Measurements from ENCODE around the gene LIPT2.

The LIPT2 gene

DNA sequence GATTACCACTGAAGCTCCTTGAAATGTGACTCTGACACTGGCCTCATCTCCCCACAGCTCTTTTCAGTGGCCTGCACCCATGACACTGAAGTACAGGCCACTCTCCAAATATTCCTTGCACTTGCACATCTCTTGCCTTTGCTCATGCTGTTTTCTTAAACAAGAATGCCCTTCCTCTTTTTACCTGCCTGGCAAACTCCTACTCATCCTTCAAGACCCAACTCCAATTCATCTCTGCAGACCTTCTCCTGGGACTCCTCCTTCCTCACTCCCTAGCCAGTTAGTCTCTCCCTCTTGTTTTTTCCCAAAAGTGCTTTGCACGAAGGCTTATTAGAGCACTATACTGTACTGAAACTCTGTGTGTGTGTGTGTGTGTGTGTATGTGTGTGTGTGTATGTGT is 28.8 kb downstream of the LIPT2 start:
- no peak for DNase-seq (ENCODE audit: low read depth)

GRCh38 chr11:74463216-74463615 is 30.3 kb downstream of the LIPT2 start:
- DNase-seq (ENCODE audit: low read depth) = no peak

DNA sequence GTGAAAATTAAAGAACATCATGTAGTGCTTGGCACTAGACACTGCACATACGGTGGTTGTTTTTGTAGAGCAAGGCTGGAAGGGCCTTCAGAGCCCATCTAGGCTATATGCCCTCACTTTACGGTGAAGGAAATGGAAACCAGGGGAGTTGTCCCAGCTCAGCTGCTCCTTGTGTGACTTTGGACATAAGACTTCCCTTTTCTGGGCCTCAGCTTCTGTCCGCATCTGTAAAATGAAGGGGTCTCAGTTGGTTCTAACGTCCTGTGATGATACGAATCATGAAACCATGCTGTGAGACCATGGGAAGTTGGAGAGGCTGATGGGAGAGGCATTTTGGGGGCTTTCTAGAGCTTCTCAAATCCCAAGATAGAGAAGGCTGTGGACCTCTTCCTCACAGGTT is 30.9 kb downstream of the LIPT2 start:
- DNase-seq (ENCODE audit: low read depth) = no peak

DNA sequence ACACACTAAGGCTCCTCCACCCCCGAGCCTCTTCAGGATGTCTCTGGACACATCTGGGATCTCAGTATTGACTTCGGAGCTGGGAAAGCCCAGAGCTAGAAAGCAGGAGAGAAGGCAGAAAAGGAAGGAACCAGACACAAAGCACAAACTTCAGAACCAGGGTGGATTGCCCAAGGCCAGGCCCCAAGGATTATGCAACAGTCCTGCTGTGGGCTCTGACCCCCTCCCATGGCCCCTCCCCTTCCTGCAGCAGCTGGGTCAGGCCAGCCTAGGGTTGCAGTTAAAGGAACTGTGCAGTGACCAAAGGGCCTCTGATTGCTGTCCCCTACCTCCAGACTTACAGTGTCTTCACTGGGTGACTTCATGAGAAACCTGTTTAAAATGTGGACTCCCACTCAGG is 31.5 kb downstream of the LIPT2 start:
- no peak for DNase-seq (ENCODE audit: low read depth)

GRCh38 chr11:74460481-74461154 is 32.9 kb downstream of the LIPT2 start:
- no peak for DNase-seq (ENCODE audit: low read depth)

DNA sequence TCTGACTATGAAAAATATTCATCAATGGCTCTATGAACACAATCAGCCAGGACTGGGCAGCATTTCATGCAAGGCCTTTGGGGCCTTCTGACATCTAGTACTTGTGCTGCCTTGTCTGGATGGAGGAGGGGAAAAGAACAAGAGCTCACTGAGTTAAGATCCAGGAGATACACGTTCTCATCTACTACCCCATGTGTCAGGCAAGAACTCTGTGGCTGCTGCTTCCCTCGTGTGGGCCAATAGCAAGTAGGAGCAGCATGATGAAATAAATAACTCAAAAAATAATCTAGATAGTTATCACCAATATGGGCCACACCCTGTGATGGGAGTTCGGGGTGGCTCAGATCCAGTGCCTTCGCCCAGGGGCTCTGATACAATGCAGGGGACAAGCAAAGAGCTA is 33.5 kb downstream of the LIPT2 start:
- DNase-seq (ENCODE audit: low read depth) = no peak

DNA sequence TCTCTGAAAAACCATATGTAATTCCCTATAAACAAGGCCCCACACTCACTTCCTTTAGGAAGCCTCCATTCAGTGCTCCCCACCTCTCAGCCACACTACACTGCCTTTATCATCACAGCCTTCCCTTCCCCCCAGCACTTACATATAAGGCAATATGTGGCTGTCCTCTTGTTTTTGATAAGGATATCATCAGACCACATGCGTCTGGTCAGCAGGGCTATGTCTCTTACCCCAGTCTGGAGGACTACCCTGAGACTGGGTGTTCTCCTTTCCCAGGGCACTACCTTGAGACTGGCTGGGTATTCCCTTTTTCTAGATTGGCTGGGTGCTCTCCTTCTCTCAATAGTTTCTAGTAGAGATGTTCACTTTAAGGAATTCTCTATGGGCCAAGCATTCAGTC is 33.9 kb downstream of the LIPT2 start:
- no peak for DNase-seq (ENCODE audit: low read depth)

DNA sequence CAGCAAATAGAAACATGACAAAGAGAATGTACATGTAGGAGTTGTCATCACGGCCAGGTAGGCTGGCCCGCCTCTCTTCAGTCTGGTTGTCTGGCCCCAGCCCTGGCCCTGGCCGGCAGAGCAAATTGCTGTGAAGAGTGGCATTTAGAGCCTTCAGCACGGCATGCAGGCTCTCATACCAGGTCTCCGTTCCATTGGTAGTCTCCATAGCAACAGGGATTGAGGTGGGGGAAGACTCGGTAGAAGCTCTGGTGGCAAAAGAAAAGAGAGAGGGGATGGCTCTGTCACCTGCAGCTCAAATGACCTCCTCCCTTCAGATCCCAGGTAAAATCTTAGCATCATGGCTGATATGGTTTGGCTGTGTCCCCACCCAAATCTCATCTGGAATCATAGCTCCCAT is 36.2 kb downstream of the LIPT2 start:
- DNase-seq (ENCODE audit: low read depth) = no peak

DNA sequence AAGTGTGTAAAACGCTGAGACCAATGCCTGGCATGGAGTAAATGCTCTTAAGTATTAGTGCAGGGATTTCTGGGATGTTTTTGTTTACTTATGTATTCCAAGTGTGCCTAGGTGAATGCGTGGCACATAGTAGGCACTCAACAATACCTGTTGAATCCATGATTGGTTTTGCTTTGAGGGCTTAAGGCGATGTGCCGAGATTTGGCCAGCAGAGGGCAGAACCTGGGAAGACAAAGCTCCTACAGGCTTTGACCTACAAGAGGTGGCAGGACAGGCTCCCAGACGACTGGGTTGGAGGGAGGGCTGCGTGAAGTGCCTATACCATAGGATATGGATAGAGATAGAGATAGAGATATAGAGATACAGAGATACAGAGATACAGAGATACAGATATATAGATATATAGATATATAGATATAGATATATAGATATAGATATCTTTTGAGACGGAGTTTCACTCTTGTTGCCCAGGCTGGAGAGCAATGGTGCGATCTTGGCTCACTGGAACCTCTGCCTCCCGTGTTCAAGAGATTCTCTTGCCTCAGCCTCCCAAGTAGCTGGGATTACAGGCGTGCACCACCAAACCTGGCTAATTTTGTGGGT is 40.0 kb downstream of the LIPT2 start:
- peak; percentile 54 for DNase-seq (ENCODE audit: low read depth)

DNA sequence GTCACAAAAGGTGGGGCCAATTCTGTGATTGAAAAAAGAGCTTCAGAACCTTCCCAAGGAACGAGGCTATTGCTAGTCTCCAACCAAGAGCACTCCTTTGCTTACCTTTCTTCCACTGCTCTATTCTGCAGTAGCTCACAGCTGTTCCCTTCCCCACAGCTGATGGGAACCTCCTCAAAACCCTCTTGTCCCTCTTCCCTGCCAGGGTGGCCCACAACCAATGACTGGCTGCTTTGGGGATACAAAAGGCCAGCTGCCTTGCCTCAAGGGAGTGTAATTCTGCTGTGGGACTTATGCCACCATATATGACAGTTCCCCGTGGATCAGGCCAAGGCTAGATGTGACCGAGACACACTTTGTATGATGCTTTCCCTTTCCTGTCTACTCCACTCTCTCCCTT is 41.2 kb downstream of the LIPT2 start:
- DNase-seq (ENCODE audit: low read depth) = no peak

DNA sequence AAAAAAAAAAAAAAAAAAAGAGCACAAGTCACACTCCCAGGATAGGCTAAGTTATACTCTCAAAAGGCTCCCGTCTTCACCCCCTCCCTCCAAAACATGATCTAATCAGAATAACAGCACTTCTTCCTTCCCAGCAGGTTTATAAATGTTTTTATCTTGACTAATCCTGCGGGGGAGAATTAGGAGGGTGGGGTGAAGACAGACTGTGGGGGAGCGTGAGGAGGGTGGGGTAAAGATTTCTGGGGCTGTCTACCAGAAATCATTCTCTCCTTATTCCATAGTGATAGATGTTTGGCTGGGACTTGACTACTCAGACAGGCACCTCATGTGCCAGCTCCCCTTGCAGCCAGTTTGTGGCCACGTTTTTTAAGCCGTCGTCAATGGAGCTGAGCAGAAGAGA is 43.2 kb downstream of the LIPT2 start:
- no peak for DNase-seq (ENCODE audit: low read depth)

DNA sequence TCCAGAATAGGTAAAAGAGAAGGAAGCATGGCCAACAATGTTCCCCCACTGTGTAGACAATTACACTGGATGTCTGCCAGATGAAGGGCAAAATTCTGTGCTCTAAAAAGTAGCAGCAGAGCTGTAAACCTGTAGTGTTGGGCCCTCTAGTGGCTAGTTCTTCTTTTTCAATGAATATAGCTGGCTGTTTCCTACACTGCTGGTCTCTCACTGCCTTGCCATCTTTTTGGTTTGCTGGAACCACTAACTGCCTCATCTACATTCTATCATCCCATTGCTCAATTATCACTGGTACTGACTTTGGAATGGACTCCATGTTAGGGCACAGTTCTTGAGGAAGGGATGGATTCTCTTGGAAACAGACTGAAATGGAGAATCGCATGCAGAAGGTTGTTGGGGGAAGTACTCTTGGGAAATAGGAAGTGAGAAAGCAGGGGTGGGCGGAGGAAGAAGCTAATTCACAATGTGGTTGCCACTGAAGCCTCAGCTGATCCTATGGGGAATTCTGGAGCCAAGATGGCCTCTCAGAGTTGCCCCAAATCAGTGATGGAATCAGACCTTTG is 44.1 kb downstream of the LIPT2 start:
- peak; percentile 35 for DNase-seq (ENCODE audit: low read depth)

- DNase-seq (ENCODE audit: low read depth) = no peak
Observed at GRCh38 chr11:74447720-74448119, 45.8 kb downstream of the LIPT2 start.

DNA sequence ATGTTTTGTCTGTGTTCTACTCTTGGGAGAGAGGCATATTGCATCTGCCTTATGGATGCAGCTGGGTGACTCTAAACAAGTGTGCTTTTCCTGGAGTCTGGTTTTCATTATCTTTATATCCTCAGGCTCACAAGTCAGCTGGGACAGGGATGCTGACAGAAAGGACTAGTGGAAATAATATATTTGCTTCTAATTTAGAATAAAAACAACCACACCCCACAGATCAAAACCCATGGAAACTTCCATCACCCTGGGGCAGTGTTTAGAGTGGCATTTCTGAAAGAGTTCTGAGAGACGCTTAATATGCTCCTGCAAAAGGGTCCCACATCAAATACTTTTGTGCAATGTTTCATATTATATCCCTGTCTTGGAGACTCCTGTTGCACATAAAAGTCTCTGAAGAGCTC is 47.0 kb downstream of the LIPT2 start:
- DNase-seq (ENCODE audit: low read depth) = no peak

GRCh38 chr11:74444173-74444826 is 49.2 kb downstream of the LIPT2 start:
- DNase-seq (ENCODE audit: low read depth) = no peak

GRCh38 chr11:74443071-74443864 is 50.3 kb downstream of the LIPT2 start:
- DNase-seq (ENCODE audit: low read depth) = no peak

DNA sequence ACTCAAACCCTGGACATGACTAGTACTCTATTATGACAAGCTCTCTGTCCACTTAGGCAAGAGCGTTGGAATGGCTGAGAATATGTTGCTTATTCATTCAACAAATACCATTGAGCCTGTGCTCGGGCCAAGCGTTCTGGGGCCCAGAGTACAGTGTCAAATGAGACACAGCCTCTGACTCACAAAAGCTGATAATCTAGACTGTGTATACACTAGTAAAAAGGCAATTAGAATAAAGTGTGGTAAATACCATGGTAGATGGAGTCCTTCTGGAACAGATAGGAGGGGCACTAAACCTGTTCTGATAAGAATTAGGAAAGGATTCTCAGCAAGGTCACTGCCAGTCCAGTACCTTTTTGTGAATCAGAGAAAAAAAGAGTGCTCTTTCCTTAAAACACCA is 50.9 kb downstream of the LIPT2 start:
- DNase-seq (ENCODE audit: low read depth) = no peak
